Esophagus (tissue), 2 donors: ENCODE measurements around the gene TSPAN32. TPM values are rescaled to one million over a fixed set of nuclear protein-coding genes. Genes with fewer than 3 reads are reported as not detected.

Experiments used
- H3K27ac ChIP-seq, 2 donors: one replicate each; pipeline ENCODE4 v1.5.1; 2013; ENCODE audit warnings: low read depth in 2 of 2, mild to moderate bottlenecking in 2 of 2, inconsistent platforms in 1 of 2, low read length in 1 of 2, moderate library complexity in 1 of 2
- H3K27me3 ChIP-seq, 2 donors: one replicate each; pipeline ENCODE4 v1.6.1; 2013; ENCODE audit warnings: low read length in 2 of 2, control low read depth in 1 of 2, mild to moderate bottlenecking in 1 of 2; ENCODE audit not compliant: insufficient read depth in 2 of 2, control insufficient read depth in 1 of 2
- H3K36me3 ChIP-seq, 2 donors: one replicate each; pipeline ENCODE4 v1.6.1; 2013; ENCODE audit warnings: low read length in 1 of 2; ENCODE audit not compliant: control insufficient read depth in 2 of 2, insufficient read depth in 2 of 2
- H3K4me1 ChIP-seq, 2 donors: one replicate each; pipeline ENCODE4 v1.6.1; 2013; ENCODE audit warnings: low read length in 1 of 2; ENCODE audit not compliant: control insufficient read depth in 2 of 2, insufficient read depth in 2 of 2
- H3K4me3 ChIP-seq, 2 donors: one replicate each; pipeline ENCODE4 v1.5.1; 2013; ENCODE audit warnings: low read length in 2 of 2, mild to moderate bottlenecking in 2 of 2, low read depth in 1 of 2, moderate library complexity in 1 of 2
- H3K9me3 ChIP-seq, 2 donors: one replicate each; pipeline ENCODE4 v1.6.1; 2013; ENCODE audit warnings: mild to moderate bottlenecking in 2 of 2, low read depth in 1 of 2, low read length in 1 of 2, moderate library complexity in 1 of 2; ENCODE audit not compliant: control insufficient read depth in 2 of 2, insufficient read depth in 1 of 2
- WGBS, 2 donors: extraction: QIAGEN DNeasy Blood & Tissue Kit; methylation state at CpG; one replicate each; pipeline ENCODE4 v1.1.7; 2013; 5-methylcytosine and 5-hydroxymethylcytosine counted together
- polyA plus RNA-seq, 2 donors: library from polyadenylated mRNA; stranded (reverse); fragments of 200-250 nt; gene quantifications; one replicate each; pipeline ENCODE4 v1.2.3, GENCODE V29; 2013
- donor health status: healthy with polysubstance abuse.
- donor health status: Bipolar disorder and iron deficiency.

The TSPAN32 gene
- polyA plus RNA-seq, 2 donors, result 0.47 to 0.51 TPM

DNA sequence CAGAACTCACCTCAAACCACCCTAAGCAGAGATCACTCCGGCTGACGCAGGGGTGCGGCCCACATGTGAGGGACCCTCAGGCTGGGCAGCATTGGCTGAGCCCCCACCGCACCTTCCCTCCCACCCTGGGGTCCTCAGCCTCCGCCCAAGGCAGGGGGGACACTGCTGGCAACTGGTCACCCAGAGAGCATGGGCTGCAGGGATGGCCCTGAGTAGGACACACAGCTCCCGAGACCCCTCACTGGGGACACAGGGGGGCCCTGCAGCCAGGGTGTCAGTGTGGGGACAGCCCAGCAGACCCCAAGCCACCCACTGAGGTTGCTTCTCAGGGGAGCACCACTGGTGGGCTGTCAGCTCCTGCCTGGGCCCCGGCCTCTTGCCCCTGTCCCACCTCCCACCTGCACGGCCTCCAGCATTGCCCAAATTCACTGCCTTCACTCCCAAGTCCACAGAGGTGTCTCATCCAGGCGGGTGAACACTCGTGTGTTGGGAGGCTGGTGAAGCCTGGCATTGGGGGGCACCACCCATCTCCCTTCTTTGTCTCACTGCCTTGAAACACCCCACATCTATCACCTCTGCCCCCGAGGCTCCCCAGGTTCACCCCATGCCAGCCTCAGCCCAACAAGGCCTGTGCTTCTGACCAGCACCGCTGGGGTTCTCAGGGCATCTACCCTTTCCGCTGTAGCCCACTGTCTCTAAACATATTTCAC is 4.7 kb upstream of the TSPAN32 start:
- no peaks in the 10 kb centered on the region for H3K27me3 ChIP-seq
- H3K27ac ChIP-seq, result no peak overlapping the region
- 90 to 94% methylated on average over 13 of the region's 13 CpGs for WGBS, 2 donors
- H3K36me3 ChIP-seq, result no peaks in the 10 kb centered on the region
- H3K4me1 ChIP-seq, result no peaks in the 10 kb centered on the region
- H3K9me3 ChIP-seq, result no peaks in the 10 kb centered on the region
- no peak overlapping the region for H3K4me3 ChIP-seq

DNA sequence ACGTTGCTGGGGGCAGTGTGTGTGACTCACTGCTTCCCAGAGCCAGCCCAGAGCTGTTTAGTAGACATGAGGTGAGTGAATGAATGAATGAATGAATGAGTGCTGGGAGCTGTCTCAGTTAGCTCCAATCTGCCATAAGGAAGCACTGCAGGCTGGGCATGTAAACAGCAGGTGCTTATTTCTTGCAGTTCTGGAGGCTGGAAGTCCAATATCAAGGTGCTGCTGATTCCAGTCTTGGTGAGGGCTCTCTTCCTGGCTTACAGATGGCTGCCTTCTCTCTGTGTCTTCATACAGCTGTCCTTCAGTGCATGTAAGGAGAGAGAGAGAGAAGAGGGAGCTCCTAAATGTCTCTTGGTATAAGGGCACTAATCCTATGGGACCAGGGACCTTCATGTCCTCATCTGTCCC is 4.2 kb upstream of the TSPAN32 start:
- H3K4me3 ChIP-seq, result no peak overlapping the region
- no peaks in the 10 kb centered on the region for H3K9me3 ChIP-seq
- H3K27me3 ChIP-seq, result no peaks in the 10 kb centered on the region
- no peaks in the 10 kb centered on the region for H3K36me3 ChIP-seq
- no peaks in the 10 kb centered on the region for H3K4me1 ChIP-seq
- WGBS, 2 donors, result 36 to 50% methylated on average over 1 of the region's 1 CpG
- no peak overlapping the region for H3K27ac ChIP-seq

DNA sequence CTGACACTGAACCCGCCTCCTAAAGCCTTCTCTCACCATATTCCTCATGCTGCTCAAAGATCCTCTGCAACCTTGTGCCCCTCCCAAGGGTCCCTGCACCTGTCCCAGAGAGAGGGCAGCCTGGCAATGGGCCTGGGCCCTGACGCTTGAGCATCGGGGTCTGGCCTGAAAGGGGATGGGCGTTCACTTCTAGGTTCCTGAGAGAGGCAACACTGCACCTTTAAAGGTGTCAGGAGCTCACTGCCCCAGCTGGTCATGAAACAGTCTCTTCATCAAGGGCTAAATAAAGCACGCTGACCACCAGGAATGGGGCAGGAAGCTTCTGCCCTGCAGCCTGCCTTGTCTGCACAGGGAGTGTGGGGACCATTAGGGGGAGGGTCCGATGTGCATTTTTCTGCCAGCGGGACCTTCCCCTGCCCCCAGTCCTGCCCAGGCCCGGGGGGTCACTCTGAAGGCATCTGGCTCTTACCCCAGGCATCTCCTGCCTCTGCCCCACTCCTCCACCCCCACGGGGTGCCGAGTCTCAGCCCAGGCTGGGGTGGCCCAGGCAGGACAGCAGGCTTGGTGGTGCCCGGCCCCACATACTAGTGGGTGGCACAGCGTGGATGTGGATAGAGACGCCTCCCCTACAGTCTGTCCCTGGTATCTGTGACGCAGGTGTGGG is 3.5 kb upstream of the TSPAN32 start:
- H3K4me1 ChIP-seq, result no peaks in the 10 kb centered on the region
- no peaks in the 10 kb centered on the region for H3K27me3 ChIP-seq
- no peaks in the 10 kb centered on the region for H3K36me3 ChIP-seq
- no peak overlapping the region for H3K4me3 ChIP-seq
- H3K9me3 ChIP-seq, result no peaks in the 10 kb centered on the region
- H3K27ac ChIP-seq, result no peak overlapping the region
- WGBS, 2 donors, result 80 to 89% methylated on average over 14 of the region's 14 CpGs

DNA sequence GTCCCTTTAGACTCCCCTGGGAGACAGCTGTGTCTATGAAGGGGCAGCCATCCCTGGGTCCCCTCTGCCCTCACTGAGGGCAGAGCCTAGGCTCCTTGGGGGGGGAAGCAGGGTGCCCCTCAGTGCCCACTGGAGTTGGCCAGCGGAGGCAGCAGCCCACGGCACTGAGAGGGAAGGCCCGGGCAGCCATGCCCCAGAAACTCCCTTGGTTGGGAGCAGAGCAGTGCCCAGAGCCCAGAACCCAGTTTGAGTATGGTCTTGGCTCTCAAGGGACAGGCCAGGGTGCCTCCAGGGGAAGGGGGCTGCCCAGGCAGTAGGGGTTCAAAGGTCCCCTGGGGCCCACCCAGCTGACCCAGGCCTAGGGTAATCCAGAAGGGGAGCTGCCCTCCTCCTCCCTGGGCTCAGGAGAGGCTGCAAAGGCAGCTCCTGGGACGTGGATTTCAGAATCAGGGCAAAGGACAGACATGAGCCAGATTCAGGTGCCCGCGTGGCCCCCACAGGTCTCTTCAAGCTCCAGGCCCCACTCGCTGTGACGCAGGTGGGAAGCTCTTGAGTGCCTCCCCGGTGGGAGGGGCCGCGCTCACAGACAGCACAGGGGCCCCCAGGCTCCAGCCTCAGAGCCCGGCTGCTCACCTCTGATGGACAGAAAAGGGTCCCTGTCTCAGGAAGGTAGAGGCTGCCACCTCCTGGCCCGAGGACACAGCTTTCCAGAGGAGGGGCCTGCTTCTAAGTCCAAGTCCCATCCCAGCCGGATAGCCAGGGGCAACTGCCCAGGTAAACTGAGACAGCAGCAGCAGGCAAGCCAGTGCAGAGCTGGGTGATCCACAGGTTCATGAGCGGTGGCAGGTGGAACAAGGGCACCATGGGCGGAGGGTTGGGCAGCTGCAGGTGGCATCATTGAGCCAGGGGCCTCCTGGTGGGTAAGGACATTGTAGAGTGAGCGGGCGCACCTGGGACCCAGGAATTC is 2.7 kb upstream of the TSPAN32 start:
- Histone ChIP-seq H3K9me3 (no peaks in the 10 kb centered on the region), H3K4me3 (no peak overlapping the region), H3K27ac (no peak overlapping the region), H3K4me1 (no peaks in the 10 kb centered on the region), H3K27me3 (no peaks in the 10 kb centered on the region), H3K36me3 (no peaks in the 10 kb centered on the region)
- WGBS, 2 donors, result 51 to 66% methylated on average over 18 of the region's 18 CpGs

DNA sequence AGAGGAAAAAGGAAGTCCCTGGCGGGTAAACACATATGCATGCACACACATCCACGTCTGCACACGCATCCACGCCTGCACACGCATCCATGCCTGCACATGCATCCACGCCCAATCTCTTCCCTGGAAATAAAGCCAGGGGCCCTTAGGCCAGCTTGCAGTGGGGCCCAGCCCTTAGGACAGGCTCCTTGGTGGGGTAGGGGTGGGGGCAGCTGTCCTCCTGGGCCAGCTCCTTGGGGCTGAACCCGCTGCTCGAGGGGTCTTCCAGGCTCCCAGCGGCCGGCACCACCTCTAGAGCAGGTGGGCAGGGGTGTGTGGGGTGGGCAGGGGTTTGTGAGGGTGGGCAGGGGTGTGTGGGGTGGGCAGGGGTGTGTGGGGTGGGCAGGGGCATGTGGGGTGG is 2.0 kb upstream of the TSPAN32 start:
- Histone ChIP-seq H3K4me1 (peaks cover 0 to 2% of the 10 kb centered on the region in 2 donors), H3K27me3 (no peaks in the 10 kb centered on the region), H3K4me3 (no peak overlapping the region), H3K36me3 (no peaks in the 10 kb centered on the region), H3K9me3 (no peaks in the 10 kb centered on the region), H3K27ac (no peak overlapping the region)
- 67 to 72% methylated on average over 10 of the region's 10 CpGs for WGBS, 2 donors

DNA sequence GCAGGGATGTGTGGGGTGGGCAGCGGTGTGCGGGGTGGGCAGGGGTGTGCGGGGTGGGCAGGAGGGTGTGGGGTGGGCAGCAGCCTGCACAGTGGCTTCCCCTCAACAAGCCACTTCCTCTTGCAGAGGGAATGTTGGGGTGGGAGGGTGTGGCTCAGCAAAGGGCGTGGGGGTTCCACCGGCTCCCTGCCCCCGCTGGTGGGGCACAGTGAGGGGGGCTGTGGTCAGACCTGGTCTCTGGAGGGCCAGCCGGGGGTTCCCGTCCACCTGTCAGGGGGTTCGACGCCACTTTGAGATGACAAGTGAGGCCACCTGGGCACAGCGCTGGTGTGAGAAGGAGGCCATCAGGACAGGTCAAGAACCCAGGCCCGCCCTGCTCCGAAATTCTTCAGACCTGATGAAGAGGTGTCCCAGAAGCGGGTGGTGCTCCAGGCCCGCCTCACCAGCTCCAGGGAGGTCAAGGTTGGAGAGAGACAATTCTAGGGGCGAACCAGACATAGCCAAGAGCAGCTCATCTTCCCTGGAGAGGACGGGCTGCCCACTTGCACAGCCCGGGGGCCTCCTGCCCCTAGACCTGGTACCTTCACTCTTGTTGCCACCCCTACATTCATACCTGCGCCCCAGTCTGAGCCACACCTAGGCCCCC is 1.4 kb upstream of the TSPAN32 start:
- WGBS, 2 donors, result 65 to 66% methylated on average over 17 to 19 of the region's 19 CpGs
- Histone ChIP-seq H3K4me1 (peaks cover 0 to 3% of the 10 kb centered on the region in 2 donors), H3K4me3 (no peak overlapping the region), H3K9me3 (no peaks in the 10 kb centered on the region), H3K27me3 (no peaks in the 10 kb centered on the region), H3K27ac (peak overlapping the region in 1 of 2 donors; percentile 9), H3K36me3 (no peaks in the 10 kb centered on the region)

DNA sequence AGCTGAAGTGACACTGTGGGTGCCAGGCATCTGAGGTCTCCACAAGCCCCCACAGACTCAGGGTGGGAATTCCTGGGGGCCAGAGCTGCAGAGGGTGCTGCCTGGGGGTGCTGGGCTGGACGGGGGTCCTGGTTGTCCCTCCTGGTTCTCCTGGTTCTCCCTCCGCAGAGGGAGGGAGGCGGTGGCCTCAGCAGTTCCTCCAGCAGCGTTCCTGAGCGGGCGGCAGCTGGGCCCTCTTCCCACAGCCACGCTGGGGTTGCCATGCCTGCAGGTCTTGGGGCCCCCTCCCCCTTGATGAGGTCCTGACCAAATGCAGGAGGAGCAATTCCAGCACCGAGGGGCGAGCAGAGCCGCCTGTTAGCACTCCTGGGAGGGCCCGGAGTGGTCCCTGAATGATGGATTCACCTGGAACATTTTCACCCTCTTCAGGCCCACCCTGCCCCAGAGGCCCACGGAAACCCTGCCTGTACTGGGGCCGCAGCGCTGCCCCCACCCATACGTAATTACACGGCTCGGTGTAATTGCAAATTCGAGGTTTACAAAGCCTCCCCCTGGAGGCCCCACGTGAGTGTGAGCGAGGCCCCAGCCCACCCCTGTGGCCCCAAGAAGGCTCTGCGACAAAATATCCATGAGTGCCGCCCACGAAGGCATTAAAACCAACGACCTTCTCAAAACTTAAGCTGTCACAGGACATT is 730 bp upstream of the TSPAN32 start:
- Histone ChIP-seq H3K36me3 (no peaks in the 10 kb centered on the region), H3K4me1 (peaks cover 4 to 10% of the 10 kb centered on the region in 2 donors), H3K27ac (peak overlapping the region; percentile 9 to 24), H3K9me3 (no peaks in the 10 kb centered on the region), H3K4me3 (no peak overlapping the region), H3K27me3 (no peaks in the 10 kb centered on the region)
- WGBS, 2 donors, result 57 to 61% methylated on average over 23 to 24 of the region's 24 CpGs

DNA sequence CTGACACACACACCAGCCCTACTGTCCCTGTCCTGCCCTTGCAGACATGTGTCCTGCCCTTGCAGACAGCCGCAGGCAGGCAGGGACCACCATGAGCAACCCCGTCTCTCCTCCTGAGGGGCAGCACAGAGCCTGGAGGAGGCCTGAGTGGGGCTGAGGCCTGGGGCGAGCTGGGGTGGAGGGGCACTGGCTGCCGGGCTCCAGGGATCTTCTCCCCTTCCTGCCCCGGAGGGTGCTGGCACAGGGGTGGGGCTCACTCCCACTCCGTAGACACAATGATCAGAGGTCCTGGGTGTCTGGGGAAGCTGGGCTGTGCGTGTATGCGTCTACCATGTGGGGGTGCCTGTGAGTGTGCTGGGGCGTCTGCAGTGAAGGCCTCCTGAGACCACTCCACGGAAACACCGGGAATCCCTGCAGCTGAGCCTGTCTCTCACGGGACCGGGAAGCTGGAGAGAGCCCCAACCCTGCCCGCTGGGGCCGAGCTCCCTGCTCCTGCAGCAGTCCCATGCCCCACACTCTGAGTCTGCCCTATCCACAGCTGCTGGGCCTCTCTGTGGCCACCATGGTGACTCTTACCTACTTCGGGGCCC is 588 bp downstream of the TSPAN32 start:
- peak overlapping the region in 1 of 2 donors; percentile 24 for H3K27ac ChIP-seq
- H3K4me3 ChIP-seq, result peak overlapping the region in 1 of 2 donors; percentile 7
- H3K27me3 ChIP-seq, result no peaks in the 10 kb centered on the region
- no peaks in the 10 kb centered on the region for H3K9me3 ChIP-seq
- no peaks in the 10 kb centered on the region for H3K36me3 ChIP-seq
- peaks cover 4 to 14% of the 10 kb centered on the region in 2 donors for H3K4me1 ChIP-seq
- WGBS, 2 donors, result 69 to 70% methylated on average over 16 of the region's 16 CpGs
